Stimulated activated CD8-positive, alpha-beta memory T cell treated with anti-CD3 and anti-CD28 coated beads, Interleukin-15, amount 100 ng/mL, for 24 hours (primary cell): ENCODE results near the gene TFEB.

Source experiments
- DNase-seq: peaks from one replicate; pipeline ENCODE4 v3.0.0-alpha.2; 2020; ENCODE audit warnings: low read depth

The TFEB gene

DNA sequence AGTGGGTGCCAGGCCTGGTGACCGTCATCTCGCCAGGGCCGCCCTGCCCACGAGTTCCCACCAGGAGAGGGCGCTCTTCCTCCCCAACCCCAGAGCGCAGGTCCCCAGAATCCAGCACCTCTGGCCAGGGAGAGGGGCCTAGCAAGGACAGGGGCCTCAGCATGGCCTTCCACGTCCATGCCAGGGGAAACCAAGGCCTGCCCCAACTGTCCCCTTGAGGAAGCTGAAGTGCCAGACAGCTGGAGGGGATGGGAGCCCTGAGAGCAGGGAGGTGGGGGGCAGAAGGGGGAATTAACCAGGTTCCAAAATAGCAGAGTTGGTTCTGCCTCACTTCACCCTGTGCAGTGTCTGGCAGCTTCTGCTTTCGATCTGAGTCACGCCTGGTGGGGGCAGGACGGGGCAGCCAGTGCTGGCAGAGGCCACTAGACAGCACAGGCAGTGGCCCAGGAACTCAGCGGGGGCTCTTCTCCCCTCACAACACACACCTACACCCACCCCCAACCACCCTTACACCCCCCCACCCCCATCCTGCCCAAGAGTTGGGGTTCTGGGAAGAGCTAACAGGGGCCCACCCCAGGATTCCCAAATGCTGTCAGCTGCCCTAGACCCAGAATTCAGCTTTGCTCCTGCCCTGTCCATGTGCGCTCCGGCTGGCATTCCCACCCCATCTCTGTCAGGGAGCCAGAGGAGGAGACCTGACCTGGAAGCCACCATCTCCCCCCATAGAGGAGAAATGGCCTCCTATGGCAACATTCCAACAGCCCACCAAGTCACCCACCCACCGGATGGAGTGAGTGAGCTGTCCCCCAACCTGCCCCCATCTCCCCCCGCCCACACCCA is 29.2 kb downstream of the TFEB start:
- DNase-seq: no peak

DNA sequence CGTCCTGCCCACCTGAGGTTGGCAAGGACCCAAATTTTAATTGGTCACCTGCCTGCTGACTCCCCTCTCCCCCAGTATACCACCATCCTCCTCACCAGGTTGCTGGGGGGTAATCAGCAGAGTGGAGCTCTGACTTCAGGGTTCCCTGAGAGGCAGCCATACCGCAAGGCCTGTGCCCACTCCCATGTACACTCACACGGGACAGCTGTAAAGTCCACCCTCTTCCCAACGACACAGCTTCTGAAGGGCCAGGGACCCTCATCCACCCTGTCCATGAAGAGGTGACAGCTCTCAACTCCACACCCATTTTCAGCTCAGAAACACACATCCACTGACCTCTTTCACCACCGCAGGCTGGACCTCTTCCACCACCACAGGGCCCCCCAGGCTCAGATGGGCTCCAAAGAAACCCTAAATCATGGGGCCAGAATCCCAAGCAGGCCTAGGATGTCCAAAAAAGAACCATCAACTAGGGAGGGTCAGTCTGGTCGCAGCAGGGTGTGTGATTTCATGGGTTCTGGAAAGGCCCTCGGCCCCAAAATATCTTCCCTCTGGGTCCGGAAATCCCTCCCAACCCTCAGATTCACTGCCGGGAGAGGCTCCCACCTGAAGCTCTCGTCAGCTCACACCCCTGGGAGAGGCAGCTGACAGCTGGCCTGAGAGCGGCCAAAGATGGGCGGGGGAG is 30.0 kb downstream of the TFEB start:
- no peak for DNase-seq

DNA sequence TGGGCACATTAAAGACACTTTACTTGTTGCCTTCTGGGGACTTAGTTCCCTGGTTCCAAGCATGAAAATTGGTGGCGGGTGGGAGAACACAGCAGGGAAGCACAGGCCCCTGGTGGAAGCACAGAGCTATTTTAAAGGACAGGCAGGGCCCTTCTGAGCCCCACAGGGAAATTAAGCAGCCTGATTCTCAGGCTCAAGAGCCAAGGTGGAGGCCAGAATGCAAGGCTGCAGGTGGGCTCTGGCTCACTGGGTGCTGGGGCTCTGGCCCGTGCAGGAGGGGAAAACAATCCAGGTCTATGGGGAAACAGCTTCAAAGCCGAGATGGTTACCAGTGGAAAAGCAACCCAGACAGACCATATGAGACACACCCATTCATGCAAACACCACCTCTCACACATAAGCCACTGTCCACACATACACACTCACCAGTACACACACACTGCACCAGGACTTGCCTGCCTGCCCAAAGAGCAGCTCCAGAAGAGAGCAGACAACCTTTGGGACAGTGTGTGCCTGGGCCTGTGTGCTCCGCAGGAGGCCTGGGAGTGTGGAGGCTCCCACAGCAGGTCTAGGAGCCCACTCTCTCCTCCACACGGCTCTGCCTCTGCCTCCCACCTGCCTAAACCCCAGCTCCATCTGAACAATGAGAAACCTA is 30.6 kb downstream of the TFEB start:
- no peak for DNase-seq

DNA sequence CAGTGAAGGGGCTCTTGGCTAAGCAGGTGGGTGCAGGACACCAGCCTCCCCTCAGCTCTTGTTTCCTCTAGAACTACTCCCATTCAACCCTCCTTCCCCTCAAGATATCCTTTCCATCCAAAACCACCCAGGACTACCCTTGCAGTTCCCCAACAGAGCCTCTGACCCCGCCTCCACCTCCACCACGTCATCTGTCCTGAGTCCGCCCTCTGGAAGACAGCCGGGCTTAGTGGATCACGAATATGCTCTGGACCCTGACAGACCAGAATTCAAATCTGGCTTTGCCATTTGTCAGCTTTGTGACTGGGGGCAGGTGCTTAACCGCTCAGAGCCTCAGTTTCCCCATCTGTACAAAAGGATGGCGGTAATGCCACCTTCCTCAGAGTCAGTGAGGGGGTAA is 31.4 kb downstream of the TFEB start:
- no peak for DNase-seq

DNA sequence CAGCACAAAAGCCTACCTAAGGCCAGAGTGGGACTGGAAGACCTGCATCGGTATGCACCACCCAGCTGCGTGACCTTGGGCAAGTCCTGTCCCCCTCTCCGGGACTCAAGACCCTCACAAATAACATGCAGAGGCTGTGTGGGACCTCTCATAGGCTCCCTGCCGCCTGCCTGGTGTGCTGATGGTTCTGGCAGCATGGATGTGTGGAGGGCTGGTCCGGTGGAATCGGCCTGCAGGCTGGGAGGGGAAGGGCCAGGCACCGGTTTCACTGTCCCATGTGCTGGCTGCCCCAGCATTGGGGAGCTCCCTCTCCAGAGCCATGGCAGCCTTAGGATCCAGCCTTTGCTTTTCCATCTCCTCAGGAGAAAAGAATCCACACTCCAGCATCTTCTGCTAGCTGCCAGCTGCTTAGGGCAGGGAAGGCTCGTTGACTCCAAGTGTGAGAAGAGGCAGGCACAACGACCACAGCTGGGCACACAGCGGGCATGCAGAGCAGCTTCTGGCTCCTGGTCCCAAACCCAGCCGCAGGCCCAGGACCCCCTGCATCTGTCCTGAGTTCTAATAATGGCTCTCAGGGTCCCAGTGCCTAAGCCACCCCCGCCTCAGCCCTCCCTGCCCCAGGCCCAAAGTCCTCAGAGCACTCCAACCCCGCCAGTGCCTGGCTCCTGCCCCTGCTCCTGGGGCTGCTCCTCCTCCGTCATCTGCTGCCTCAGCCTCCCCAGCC is 32.5 kb downstream of the TFEB start:
- no peak for DNase-seq

DNA sequence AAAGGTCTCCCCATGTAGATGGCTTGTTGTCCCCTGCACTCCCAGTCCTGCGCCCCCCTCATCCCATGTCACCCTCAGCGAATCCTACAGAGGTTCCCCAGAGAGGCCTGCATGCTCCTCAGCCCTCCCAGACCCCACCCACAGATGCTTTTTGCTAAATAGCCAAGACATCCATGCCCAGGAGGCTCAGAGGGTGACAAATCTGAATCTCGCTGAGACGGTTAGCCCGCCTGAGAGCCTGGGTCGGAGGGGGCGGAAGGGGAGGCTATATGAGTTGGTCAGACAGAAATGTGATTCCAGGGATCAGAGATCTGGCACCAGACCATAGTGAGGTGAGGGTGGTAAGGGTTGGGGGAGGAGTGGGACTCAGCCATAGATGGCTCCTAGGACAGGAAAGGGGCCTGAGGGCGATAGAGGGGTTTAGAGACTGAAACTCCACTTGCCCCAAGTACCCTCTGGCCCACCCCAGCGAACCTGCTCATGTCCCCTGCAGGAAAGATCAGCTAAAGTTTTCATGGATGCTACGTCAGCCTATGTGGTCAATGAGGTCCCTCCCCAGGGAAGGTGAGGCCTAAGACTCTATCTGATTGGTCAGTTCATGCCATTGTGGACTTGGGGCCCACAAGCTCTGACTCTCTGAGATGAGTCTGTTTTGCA is 33.2 kb downstream of the TFEB start:
- no peak for DNase-seq

DNA sequence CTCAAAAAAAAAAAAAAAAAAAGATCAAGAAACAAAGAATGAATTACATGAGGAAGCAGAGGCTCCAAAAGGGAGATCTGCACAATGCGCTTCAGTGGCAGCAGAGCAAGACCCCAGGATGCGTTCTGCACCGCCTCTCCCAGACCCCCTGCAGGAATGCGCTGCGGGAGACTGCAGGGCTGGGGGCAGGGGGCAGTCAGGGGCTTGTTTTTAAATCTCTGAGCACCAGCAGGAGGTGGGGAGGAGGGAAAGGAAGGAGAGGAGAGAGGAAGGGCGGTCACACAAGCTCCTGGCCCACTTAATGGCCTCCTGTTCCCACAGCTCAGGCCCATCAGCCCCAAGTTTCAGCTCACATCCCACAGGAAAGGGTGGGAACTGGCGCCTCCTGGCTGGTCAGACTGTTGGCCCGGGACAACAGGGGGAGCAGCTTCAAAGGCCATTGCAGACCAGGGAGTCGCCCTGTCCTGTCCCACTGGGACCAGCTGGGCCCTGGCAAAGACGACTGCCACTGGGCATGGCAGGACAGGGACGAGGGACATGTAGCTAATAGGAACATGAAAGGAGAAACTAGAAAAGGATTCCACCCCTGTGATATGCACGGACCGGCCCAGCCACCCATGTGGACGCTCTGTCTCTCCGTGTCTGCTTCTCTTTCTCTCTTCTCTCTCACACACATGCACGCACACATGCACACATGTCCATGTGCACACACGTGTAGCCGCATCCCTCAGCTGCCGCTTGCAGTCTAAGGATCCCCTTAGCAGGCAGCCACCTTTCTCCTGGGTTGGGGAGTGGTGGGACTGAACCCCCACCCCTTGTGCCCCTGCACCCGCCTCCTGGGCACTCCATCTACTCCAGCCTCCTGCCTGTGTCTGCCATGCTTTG is 34.7 kb downstream of the TFEB start:
- no peak for DNase-seq

DNA sequence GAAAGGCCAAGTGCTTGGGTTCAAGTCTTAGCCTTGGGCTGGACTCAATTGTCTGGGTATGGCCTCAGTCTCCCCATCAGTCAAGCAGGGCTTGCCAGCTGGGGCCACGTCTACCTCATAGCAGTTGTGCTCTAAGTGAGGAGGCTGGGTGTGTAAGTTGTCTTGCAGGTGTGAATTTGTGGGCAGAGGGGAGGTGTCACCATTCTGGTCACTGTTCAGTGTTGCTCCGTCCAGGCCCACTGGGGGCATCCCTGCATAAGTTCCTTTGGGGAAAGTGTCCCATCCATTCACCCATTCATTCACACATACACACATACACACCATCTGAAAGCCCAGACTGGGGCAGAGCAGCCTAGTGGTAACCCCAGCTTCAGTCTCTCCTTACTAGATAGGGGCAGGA is 36.3 kb downstream of the TFEB start:
- no peak for DNase-seq

DNA sequence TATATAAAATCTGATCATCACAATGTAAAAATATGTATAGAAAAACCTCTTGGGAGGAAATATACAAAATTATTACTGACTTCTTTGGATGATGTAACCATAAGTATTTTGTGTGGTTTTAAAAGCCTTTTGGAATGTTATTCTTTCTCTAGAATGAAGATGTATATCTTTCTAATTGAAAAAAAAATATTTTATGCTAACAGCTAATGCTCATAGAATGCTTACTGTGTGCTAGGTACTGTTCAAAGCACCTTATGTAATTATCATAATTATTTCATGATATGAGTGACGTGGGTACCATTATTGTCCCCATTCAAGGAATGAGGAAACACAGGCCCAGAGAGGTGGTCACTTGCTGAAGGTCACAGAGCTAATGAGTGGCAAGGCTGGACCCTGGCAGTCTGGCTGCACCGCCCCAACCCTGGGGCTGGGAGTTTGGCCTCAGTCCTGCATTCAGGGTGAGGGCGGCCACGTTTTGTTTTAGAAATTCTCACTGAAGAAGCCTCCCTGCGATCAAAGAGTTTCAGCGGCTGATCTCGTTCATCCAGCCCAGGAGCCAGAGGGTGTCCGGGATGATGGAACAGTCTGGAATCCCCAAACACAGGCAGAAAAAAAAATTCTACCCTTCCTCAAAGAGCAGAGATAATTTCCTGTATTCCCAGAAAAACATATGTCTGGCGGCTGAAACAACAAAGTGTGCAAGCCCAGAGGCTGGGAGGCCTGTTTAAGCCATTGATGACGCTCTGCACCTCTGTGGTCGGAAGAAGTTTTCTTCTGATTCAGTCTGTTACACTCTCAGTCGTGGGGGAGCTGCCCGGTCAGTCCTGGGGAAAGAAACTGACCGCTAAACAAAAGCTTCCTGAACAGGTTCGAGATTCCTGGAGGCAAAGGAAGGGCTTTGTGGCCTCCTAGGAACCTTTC is 37.3 kb downstream of the TFEB start:
- DNase-seq: no peak

DNA sequence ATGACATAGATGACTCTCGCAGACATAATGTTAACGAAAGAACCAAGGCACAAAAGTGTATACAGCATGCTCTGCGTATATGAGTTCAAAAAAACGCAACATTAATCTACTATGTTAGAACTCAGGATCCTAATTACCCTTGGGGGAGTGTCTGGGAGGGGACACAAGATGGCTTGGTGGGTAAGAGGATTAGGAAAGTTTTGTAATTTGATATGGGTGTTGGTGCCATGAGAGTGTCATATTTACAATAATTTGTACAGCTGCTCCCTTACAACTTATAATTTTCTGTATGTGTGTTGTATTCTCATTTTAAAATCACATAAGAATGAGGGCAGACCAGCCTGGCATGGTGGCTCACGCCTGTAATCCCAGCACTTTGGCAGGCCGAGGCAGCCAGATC is 38.6 kb downstream of the TFEB start:
- no peak for DNase-seq

DNA sequence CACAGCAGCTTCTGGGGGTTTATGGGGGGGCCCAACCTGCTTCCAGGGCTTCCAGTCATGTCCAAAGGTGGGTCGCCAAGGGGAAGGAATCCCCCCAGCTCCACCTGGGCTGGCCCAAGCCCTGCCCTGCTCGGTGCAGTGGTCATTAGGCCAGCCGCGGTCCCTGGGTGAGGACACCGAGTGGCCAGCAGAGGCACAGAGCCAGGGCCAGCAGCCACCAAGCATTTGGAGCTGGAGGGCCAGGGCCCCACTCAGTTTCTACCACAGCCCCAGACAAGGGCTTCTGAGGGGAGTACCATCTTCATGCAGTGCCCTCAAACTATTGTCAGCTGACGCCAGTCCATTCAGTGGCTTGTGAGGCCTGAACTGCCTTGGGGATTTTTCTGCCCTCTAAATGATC is 39.6 kb downstream of the TFEB start:
- DNase-seq: no peak

DNA sequence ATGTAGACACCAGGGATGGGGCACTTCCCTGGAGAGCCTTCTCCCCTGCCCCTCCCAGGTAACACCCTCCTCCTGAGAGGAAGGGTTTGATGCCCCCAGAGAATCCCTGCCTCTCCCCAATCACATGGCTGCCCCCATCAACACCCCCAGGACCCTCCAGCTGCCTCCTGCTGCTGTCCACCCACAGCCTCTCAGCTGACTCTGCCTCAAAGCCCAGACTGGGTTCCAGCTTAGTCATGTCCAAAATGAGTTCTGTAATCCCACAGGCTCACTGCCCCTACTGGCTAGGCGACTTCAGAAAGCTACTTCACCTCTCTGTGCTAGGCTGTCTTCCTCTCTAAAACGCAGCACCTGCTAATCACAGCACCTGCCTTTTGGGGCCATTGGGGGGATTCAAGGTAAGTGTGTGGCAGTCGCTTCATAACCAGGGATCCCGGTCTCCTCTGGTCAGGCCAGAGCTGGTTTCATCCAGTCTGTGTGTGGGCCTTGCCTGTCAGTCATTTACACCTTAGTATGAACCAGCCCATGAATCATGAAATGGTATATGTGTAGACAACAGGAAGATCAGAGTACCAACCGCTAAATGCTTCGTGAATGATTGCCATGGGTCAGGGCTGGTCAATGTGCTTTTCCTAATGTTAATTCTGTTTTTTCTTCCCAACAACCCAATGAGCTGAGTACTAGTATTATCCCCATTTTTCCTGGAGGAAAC is 40.4 kb downstream of the TFEB start:
- no peak for DNase-seq

DNA sequence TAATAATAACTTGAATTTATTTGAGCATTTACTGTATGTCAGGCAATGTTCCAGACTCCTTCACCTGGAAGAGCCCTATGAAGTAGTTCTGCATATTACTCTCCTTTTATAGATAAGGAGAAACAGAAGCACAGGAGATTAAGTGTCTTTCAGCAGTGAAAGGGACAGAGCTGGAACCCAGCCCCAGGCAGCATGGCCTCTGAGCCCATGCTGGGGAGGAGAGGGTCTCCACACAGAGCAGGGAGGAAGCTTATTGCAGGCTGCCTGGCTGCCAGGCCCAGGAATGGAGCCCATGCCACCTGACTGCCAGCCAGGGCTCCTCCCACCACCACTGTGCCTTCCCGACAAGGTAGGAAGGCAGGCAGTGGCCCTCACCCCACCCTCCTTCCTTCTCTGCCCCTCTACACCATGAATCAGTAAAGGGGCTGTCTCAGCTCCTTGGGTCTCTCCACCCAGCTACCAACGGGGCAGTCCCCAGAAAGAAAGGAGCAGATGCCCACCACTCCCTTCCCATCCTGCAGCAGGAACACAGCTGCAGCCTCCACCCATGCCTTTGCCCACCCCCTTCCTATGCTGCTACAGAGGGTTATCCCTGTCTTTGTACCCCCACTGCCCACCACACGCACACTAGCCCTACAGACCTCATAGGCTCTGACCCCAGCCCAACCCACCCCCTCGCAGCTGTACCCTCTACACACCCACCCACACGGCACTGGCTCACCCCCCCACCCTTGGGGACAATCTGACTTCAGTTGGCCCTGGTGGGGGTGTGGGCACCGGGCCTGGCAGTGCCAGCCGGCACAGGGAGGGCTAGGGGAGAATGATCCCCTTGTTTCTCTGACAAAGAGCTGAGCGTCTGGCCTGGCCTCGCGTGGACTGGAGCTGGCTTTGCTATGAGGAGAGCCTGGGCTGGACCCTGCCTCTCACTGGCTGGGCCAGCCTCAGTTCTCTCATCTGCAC is 41.8 kb downstream of the TFEB start:
- DNase-seq: no peak

DNA sequence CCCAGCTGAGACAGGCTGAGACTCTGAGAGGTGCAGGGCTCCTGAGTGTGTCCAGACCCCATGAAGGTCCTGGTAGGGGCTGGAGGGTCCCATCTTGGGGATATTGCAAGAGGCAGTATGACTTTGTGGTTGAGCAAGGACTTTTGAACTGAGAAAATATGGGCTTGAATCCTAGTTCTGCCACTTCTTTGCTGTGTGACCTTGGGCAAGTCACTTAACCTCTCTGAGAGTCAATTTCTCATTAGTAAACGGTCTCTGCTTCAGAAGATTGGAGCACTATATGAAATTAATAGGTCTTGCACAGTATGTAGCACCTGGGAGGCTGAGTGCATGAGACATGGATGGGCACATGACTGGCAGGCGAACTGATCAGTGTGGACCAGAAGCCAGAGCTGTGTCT is 42.7 kb downstream of the TFEB start:
- DNase-seq: no peak

DNA sequence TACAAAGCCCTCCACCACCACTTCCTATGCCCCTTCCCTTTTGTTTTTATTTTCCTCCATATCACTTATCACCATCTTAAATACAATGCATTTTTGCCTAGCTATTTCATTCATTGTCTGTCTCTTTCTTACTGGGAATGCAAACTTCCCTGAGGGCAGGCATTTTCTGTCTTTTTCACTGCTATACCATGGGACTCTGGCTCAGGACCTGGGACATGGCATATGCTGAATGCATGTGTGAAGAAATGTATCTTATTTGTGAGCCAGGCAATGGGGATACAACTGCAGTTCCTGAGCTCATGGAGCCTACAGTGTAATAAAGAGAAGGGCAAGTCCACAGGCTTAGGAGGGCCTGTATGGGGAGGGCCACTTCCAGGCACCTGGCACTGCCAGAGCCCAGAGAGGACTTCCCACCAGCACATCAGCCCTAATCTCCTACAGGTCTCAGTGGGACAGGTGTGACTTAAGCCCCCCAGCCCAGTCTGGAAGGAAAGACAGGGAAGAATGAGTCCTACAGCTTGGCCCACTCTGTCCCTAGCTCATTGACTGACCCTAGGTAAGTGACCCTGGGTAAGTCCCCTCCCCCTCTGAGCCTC is 43.2 kb downstream of the TFEB start:
- DNase-seq: no peak

DNA sequence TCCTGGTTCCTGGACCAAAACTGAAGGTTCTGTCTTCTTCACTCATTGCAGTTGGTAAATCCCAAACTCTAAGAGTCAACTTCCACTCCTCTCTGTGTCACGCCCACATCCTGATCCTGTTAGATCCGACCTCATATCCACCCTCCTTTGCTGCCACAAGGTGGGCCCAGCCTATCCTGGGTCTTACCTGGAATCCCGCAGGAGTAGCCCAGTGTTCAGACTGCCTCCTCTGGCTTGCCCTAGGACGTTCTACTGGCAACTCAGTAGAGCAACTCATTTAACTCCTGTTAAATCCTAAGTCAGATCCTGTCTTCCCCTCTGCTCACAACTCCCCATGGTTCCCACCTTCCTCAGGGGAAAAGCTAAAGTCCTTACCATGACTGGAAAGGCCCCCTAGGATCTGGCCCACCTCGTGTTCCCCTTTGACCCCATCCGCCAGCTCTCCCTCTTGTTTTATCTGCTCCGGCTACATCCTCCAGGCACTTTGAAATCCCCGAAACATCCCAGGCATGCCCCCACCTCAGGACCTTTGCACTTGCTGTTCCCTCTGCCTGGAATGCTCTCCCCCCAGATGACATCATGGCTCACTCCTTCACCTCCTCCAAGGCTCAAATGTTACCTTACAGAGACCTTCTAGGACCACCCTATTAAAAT is 43.9 kb downstream of the TFEB start:
- DNase-seq: no peak
